Measurements from ENCODE around the gene UIMC1.

- TF ChIP-seq BHLHE40 (IDR thresholded peaks at IDR 0.05; ENCODE audit: low read depth, low read length) (no peak), CTCF (conservative IDR thresholded peaks at IDR 0.05; ENCODE audit: low read depth, low read length) (no peak), POLR2A (IDR thresholded peaks at IDR 0.05; ENCODE audit: low read depth, low read length) (no peak), CHD1 (IDR thresholded peaks at IDR 0.05; ENCODE audit: low read depth, low read length) (no peak), USF2 (IDR thresholded peaks at IDR 0.05; ENCODE audit: low read depth, low read length) (no peak), RFX5 (IDR thresholded peaks at IDR 0.05; ENCODE audit: low read depth, low read length) (no peak), MAZ (IDR thresholded peaks at IDR 0.05; ENCODE audit: borderline replicate concordance, low read depth, low read length) (no peak), MAFK (IDR thresholded peaks at IDR 0.05; ENCODE audit: low read depth, low read length) (no peak), RAD21 (IDR thresholded peaks at IDR 0.05; ENCODE audit: low read length) (no peak)
Observed at GRCh38 chr5:176906126-176906525, 100.5 kb downstream of the UIMC1 start.

All from IMR-90 (cell line).